Measurements from ENCODE around the gene SLC33A1. TPM values are rescaled to one million over a fixed set of nuclear protein-coding genes. Genes with fewer than 3 reads are reported as not detected.

Gene SLC33A1
- total and polyA plus RNA-seq, 2 of the 13 experiments (the other 11 are each of a cell fraction or from before 2014, with no cell fraction given) = 20.0 to 32.1 TPM

DNA sequence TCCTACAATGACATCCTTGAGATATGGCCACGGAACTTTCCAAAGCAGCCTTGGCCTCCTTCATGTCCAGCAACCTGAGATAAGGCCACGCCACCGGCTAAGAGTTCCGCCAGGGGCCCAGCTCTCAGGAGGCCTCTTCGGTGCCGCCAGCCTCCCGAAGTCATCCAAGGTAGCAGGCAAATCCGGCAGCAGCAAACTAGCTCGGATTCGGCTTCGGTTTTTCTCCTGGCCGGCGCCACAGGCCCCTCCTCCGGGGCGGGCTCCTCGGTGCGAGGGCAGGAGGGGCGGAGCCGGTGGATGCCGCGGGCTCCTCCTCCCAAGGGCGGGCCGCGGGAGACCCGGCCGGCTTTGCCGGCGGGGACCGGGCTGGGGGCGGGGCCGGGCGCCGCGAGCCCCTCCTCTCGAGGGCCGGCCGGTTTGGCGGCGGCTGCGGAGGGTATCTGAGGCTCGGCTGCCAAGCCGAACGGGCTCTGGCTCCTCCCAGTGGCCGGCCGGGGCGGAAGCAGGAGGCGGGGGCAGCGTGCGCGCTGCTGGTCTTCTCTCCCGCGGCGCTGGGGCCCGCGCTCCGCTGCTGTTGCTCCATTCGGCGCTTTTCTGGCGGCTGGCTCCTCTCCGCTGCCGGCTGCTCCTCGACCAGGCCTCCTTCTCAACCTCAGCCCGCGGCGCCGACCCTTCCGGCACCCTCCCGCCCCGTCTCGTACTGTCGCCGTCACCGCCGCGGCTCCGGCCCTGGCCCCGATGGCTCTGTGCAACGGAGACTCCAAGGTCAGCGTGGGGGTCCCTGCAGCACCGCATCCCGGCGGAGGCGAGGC lies 16.1 kb upstream of the SLC33A1 start, which contains the start of gene GMPS (continued):
- TF ChIP-seq CENPX (CRISPR knock-in tag; IDR thresholded peaks at IDR 0.05) (no peak), POLR2G (IDR thresholded peaks at IDR 0.05; ENCODE audit: low read depth, low read length) (peak; percentile 79), ZNF3 (CRISPR knock-in tag; IDR thresholded peaks at IDR 0.05) (no peak), ZNF160 (CRISPR knock-in tag; IDR thresholded peaks at IDR 0.05) (0 out of 2 replicates have a peak, but pooled peaks have one; percentile 41), ZNF672 (CRISPR knock-in tag; IDR thresholded peaks at IDR 0.05) (no peak), ZNF350 (CRISPR knock-in tag; IDR thresholded peaks at IDR 0.05; ENCODE audit: borderline replicate concordance, low read depth) (peak; percentile 49; the same call in 1 of the 2 replicates), ZNF790 (CRISPR knock-in tag; IDR thresholded peaks at IDR 0.05; ENCODE audit: borderline replicate concordance) (no peak), ZBTB21 (CRISPR knock-in tag; IDR thresholded peaks at IDR 0.05) (no peak), GLI4 (CRISPR knock-in tag; IDR thresholded peaks at IDR 0.05; ENCODE audit: borderline replicate concordance) (no peak), KMT2A (CRISPR knock-in tag; IDR thresholded peaks at IDR 0.05) (peak; percentile 88), ZNF124 (CRISPR knock-in tag; IDR thresholded peaks at IDR 0.05) (0 out of 2 replicates have a peak, but pooled peaks have one; percentile 56), MBD4 (IDR thresholded peaks at IDR 0.05; ENCODE audit: borderline replicate concordance, low read length) (no peak), JARID2 (CRISPR knock-in tag; IDR thresholded peaks at IDR 0.05; ENCODE audit: insufficient replicate concordance) (no peak), ONECUT2 (CRISPR knock-in tag; IDR thresholded peaks at IDR 0.05) (no peak), ZNF496 (CRISPR knock-in tag; IDR thresholded peaks at IDR 0.05; ENCODE audit: insufficient replicate concordance) (no peak), NFE2L1 (CRISPR knock-in tag; IDR thresholded peaks at IDR 0.05; ENCODE audit: borderline replicate concordance) (no peak), ZNF556 (CRISPR knock-in tag; IDR thresholded peaks at IDR 0.05; ENCODE audit: borderline replicate concordance) (peak; percentile 66; the same call in 1 of the 2 replicates), FOXK1 (CRISPR knock-in tag; IDR thresholded peaks at IDR 0.05; ENCODE audit: borderline replicate concordance, low read depth) (no peak; the same call in 1 of the 2 replicates)
- TF ChIP-seq, protein P1, sequence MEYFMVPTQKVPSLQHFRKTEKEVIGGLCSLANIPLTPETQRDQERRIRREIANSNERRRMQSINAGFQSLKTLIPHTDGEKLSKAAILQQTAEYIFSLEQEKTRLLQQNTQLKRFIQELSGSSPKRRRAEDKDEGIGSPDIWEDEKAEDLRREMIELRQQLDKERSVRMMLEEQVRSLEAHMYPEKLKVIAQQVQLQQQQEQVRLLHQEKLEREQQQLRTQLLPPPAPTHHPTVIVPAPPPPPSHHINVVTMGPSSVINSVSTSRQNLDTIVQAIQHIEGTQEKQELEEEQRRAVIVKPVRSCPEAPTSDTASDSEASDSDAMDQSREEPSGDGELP (IDR thresholded peaks at IDR 0.05; ENCODE audit: borderline replicate concordance, low read depth) = peak; percentile 5; the same call in 1 of the 2 replicates
- TF ChIP-seq, protein P2, sequence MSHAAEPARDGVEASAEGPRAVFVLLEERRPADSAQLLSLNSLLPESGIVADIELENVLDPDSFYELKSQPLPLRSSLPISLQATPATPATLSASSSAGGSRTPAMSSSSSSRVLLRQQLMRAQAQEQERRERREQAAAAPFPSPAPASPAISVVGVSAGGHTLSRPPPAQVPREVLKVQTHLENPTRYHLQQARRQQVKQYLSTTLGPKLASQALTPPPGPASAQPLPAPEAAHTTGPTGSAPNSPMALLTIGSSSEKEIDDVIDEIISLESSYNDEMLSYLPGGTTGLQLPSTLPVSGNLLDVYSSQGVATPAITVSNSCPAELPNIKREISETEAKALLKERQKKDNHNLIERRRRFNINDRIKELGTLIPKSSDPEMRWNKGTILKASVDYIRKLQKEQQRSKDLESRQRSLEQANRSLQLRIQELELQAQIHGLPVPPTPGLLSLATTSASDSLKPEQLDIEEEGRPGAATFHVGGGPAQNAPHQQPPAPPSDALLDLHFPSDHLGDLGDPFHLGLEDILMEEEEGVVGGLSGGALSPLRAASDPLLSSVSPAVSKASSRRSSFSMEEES (CRISPR knock-in tag; IDR thresholded peaks at IDR 0.05) = no peak; the same call in 1 of the 2 replicates
- TF ChIP-seq, protein P3, sequence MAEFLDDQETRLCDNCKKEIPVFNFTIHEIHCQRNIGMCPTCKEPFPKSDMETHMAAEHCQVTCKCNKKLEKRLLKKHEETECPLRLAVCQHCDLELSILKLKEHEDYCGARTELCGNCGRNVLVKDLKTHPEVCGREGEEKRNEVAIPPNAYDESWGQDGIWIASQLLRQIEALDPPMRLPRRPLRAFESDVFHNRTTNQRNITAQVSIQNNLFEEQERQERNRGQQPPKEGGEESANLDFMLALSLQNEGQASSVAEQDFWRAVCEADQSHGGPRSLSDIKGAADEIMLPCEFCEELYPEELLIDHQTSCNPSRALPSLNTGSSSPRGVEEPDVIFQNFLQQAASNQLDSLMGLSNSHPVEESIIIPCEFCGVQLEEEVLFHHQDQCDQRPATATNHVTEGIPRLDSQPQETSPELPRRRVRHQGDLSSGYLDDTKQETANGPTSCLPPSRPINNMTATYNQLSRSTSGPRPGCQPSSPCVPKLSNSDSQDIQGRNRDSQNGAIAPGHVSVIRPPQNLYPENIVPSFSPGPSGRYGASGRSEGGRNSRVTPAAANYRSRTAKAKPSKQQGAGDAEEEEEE (CRISPR knock-in tag; IDR thresholded peaks at IDR 0.05; ENCODE audit: borderline replicate concordance) = no peak
- TF ChIP-seq, protein P4, sequence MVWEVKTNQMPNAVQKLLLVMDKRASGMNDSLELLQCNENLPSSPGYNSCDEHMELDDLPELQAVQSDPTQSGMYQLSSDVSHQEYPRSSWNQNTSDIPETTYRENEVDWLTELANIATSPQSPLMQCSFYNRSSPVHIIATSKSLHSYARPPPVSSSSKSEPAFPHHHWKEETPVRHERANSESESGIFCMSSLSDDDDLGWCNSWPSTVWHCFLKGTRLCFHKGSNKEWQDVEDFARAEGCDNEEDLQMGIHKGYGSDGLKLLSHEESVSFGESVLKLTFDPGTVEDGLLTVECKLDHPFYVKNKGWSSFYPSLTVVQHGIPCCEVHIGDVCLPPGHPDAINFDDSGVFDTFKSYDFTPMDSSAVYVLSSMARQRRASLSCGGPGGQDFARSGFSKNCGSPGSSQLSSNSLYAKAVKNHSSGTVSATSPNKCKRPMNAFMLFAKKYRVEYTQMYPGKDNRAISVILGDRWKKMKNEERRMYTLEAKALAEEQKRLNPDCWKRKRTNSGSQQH (CRISPR knock-in tag; IDR thresholded peaks at IDR 0.05; ENCODE audit: low read depth) = 0 out of 2 replicates have a peak, but pooled peaks have one; percentile 36
- TF ChIP-seq, protein P5, sequence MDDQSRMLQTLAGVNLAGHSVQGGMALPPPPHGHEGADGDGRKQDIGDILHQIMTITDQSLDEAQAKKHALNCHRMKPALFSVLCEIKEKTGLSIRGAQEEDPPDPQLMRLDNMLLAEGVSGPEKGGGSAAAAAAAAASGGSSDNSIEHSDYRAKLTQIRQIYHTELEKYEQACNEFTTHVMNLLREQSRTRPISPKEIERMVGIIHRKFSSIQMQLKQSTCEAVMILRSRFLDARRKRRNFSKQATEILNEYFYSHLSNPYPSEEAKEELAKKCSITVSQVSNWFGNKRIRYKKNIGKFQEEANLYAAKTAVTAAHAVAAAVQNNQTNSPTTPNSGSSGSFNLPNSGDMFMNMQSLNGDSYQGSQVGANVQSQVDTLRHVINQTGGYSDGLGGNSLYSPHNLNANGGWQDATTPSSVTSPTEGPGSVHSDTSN (CRISPR knock-in tag; IDR thresholded peaks at IDR 0.05; ENCODE audit: borderline replicate concordance) = no peak
